ENCODE results near the gene CHRDL1. TPM values are rescaled to one million over a fixed set of nuclear protein-coding genes. Genes with fewer than 3 reads are reported as not detected.
A peak's percentile ranks its signal among the peaks of the same experiment; 100 is the strongest.
"Not testable (repeated sequence)": the region's sequence is repeated elsewhere in the genome, so short reads cannot be mapped to it uniquely, and the experiment has no call there.

The CHRDL1 gene
- polyA plus RNA-seq: 10 to 100 TPM in 1 of 2 donors, 1 to 10 TPM in 1; 3.8 to 12.3 TPM

GRCh38 chrX:110795645-110796406 lies at the start of gene CHRDL1:
Gene CHRDL1 (minus strand): TSS chrX:110795817. CDS start chrX:110792181, 3,636 bp downstream.
- Histone ChIP-seq H3K4me3 (ENCODE audit: low read depth in 1 of 2, low read length in 2 of 2) (peak within 1 kb of the TSS; percentile 11 to 30), H3K9me3 (ENCODE audit: control insufficient read depth in 2 of 2, insufficient read depth in 1 of 2, low read depth in 1 of 2, low read length in 1 of 2) (peaks cover 0 to 2% of the 10 kb centered on the region in 2 donors), H3K27ac (ENCODE audit: low read depth in 2 of 2, low read length in 1 of 2) (no peak within 1 kb of the TSS), H3K36me3 (ENCODE audit: control insufficient read depth in 2 of 2, insufficient read depth in 2 of 2, low read length in 1 of 2) (no peaks in the 10 kb centered on the region), H3K4me1 (ENCODE audit: control insufficient read depth in 2 of 2, insufficient read depth in 2 of 2, low read length in 1 of 2) (no peaks in the 10 kb centered on the region), H3K27me3 (ENCODE audit: control insufficient read depth in 1 of 2, insufficient read depth in 2 of 2, low read length in 2 of 2) (peaks cover 0 to 14% of the 10 kb centered on the region in 2 donors)
- 4 to 28% methylated on average over 34 to 60 of the region's 60 CpGs for WGBS, 2 donors

GRCh38 chrX:110836982-110837381 lies 41.4 kb upstream of the CHRDL1 start:
- Histone ChIP-seq H3K4me1 (ENCODE audit: control insufficient read depth in 2 of 2, insufficient read depth in 2 of 2, low read length in 1 of 2) (no peaks in the 10 kb centered on the region), H3K27ac (ENCODE audit: low read depth in 2 of 2, low read length in 1 of 2) (no peak overlapping the region), H3K36me3 (ENCODE audit: control insufficient read depth in 2 of 2, insufficient read depth in 2 of 2, low read length in 1 of 2) (no peaks in the 10 kb centered on the region), H3K9me3 (ENCODE audit: control insufficient read depth in 2 of 2, insufficient read depth in 1 of 2, low read depth in 1 of 2, low read length in 1 of 2) (no peaks in the 10 kb centered on the region), H3K27me3 (ENCODE audit: control insufficient read depth in 1 of 2, insufficient read depth in 2 of 2, low read length in 2 of 2) (peaks cover 0 to 9% of the 10 kb centered on the region in 2 donors), H3K4me3 (ENCODE audit: low read depth in 1 of 2, low read length in 2 of 2) (no peak overlapping the region)
- 47 to 50% methylated on average over 1 of the region's 1 CpG for WGBS, 2 donors

GRCh38 chrX:110836451-110836850 lies 40.8 kb upstream of the CHRDL1 start:
- no peaks in the 10 kb centered on the region for H3K4me1 ChIP-seq (ENCODE audit: control insufficient read depth in 2 of 2, insufficient read depth in 2 of 2, low read length in 1 of 2)
- H3K27ac ChIP-seq (ENCODE audit: low read depth in 2 of 2, low read length in 1 of 2): no peak overlapping the region
- no peaks in the 10 kb centered on the region for H3K36me3 ChIP-seq (ENCODE audit: control insufficient read depth in 2 of 2, insufficient read depth in 2 of 2, low read length in 1 of 2)
- no peak overlapping the region for H3K4me3 ChIP-seq (ENCODE audit: low read depth in 1 of 2, low read length in 2 of 2)
- H3K9me3 ChIP-seq (ENCODE audit: control insufficient read depth in 2 of 2, insufficient read depth in 1 of 2, low read depth in 1 of 2, low read length in 1 of 2): no peaks in the 10 kb centered on the region
- H3K27me3 ChIP-seq (ENCODE audit: control insufficient read depth in 1 of 2, insufficient read depth in 2 of 2, low read length in 2 of 2): peaks cover 0 to 9% of the 10 kb centered on the region in 2 donors

- no peak overlapping the region for H3K27ac ChIP-seq (ENCODE audit: low read depth in 2 of 2, low read length in 1 of 2)
- no peaks in the 10 kb centered on the region for H3K36me3 ChIP-seq (ENCODE audit: control insufficient read depth in 2 of 2, insufficient read depth in 2 of 2, low read length in 1 of 2)
- H3K4me1 ChIP-seq (ENCODE audit: control insufficient read depth in 2 of 2, insufficient read depth in 2 of 2, low read length in 1 of 2): no peaks in the 10 kb centered on the region
- peaks cover 0 to 9% of the 10 kb centered on the region in 2 donors for H3K27me3 ChIP-seq (ENCODE audit: control insufficient read depth in 1 of 2, insufficient read depth in 2 of 2, low read length in 2 of 2)
- no peaks in the 10 kb centered on the region for H3K9me3 ChIP-seq (ENCODE audit: control insufficient read depth in 2 of 2, insufficient read depth in 1 of 2, low read depth in 1 of 2, low read length in 1 of 2)
- H3K4me3 ChIP-seq (ENCODE audit: low read depth in 1 of 2, low read length in 2 of 2): no peak overlapping the region
- WGBS, 2 donors: 58 to 72% methylated on average over 1 of the region's 1 CpG
Observed at GRCh38 chrX:110836001-110836400, 40.4 kb upstream of the CHRDL1 start.

GRCh38 chrX:110825972-110826371 lies 30.4 kb upstream of the CHRDL1 start:
- Histone ChIP-seq H3K27me3 (ENCODE audit: control insufficient read depth in 1 of 2, insufficient read depth in 2 of 2, low read length in 2 of 2) (no peaks in the 10 kb centered on the region), H3K4me1 (ENCODE audit: control insufficient read depth in 2 of 2, insufficient read depth in 2 of 2, low read length in 1 of 2) (no peaks in the 10 kb centered on the region), H3K9me3 (ENCODE audit: control insufficient read depth in 2 of 2, insufficient read depth in 1 of 2, low read depth in 1 of 2, low read length in 1 of 2) (no peaks in the 10 kb centered on the region), H3K27ac (ENCODE audit: low read depth in 2 of 2, low read length in 1 of 2) (no peak overlapping the region), H3K4me3 (ENCODE audit: low read depth in 1 of 2, low read length in 2 of 2) (no peak overlapping the region), H3K36me3 (ENCODE audit: control insufficient read depth in 2 of 2, insufficient read depth in 2 of 2, low read length in 1 of 2) (no peaks in the 10 kb centered on the region)
- 82 to 85% methylated on average over 2 of the region's 2 CpGs for WGBS, 2 donors

- H3K9me3 ChIP-seq (ENCODE audit: control insufficient read depth in 2 of 2, insufficient read depth in 1 of 2, low read depth in 1 of 2, low read length in 1 of 2); H3K27me3 ChIP-seq (ENCODE audit: control insufficient read depth in 1 of 2, insufficient read depth in 2 of 2, low read length in 2 of 2); H3K4me1 ChIP-seq (ENCODE audit: control insufficient read depth in 2 of 2, insufficient read depth in 2 of 2, low read length in 1 of 2); H3K4me3 ChIP-seq (ENCODE audit: low read depth in 1 of 2, low read length in 2 of 2); H3K27ac ChIP-seq (ENCODE audit: low read depth in 2 of 2, low read length in 1 of 2); H3K36me3 ChIP-seq (ENCODE audit: control insufficient read depth in 2 of 2, insufficient read depth in 2 of 2, low read length in 1 of 2): not testable (repeated sequence)
- WGBS, 2 donors: 90 to 95% methylated on average over 1 of the region's 1 CpG
Observed at GRCh38 chrX:110816543-110816942, 20.9 kb upstream of the CHRDL1 start.

- Histone ChIP-seq H3K27me3 (ENCODE audit: control insufficient read depth in 1 of 2, insufficient read depth in 2 of 2, low read length in 2 of 2) (peaks cover 0 to 14% of the 10 kb centered on the region in 2 donors), H3K36me3 (ENCODE audit: control insufficient read depth in 2 of 2, insufficient read depth in 2 of 2, low read length in 1 of 2) (no peaks in the 10 kb centered on the region), H3K27ac (ENCODE audit: low read depth in 2 of 2, low read length in 1 of 2) (no peak overlapping the region), H3K9me3 (ENCODE audit: control insufficient read depth in 2 of 2, insufficient read depth in 1 of 2, low read depth in 1 of 2, low read length in 1 of 2) (no peaks in the 10 kb centered on the region), H3K4me3 (ENCODE audit: low read depth in 1 of 2, low read length in 2 of 2) (no peak overlapping the region), H3K4me1 (ENCODE audit: control insufficient read depth in 2 of 2, insufficient read depth in 2 of 2, low read length in 1 of 2) (no peaks in the 10 kb centered on the region)
- 31 to 52% methylated on average over 4 of the region's 4 CpGs for WGBS, 2 donors
Observed at GRCh38 chrX:110806145-110806544, 10.5 kb upstream of the CHRDL1 start.

- no peaks in the 10 kb centered on the region for H3K4me1 ChIP-seq (ENCODE audit: control insufficient read depth in 2 of 2, insufficient read depth in 2 of 2, low read length in 1 of 2)
- no peak overlapping the region for H3K4me3 ChIP-seq (ENCODE audit: low read depth in 1 of 2, low read length in 2 of 2)
- no peaks in the 10 kb centered on the region for H3K36me3 ChIP-seq (ENCODE audit: control insufficient read depth in 2 of 2, insufficient read depth in 2 of 2, low read length in 1 of 2)
- peaks cover 0 to 6% of the 10 kb centered on the region in 2 donors for H3K27me3 ChIP-seq (ENCODE audit: control insufficient read depth in 1 of 2, insufficient read depth in 2 of 2, low read length in 2 of 2)
- no peaks in the 10 kb centered on the region for H3K9me3 ChIP-seq (ENCODE audit: control insufficient read depth in 2 of 2, insufficient read depth in 1 of 2, low read depth in 1 of 2, low read length in 1 of 2)
- no peak overlapping the region for H3K27ac ChIP-seq (ENCODE audit: low read depth in 2 of 2, low read length in 1 of 2)
- WGBS, 2 donors: 43 to 44% methylated on average over 1 of the region's 1 CpG
Observed at GRCh38 chrX:110805303-110805702, 9.7 kb upstream of the CHRDL1 start.

GRCh38 chrX:110804446-110804845 lies 8.8 kb upstream of the CHRDL1 start:
- Histone ChIP-seq H3K9me3 (ENCODE audit: control insufficient read depth in 2 of 2, insufficient read depth in 1 of 2, low read depth in 1 of 2, low read length in 1 of 2) (no peaks in the 10 kb centered on the region), H3K27ac (ENCODE audit: low read depth in 2 of 2, low read length in 1 of 2) (no peak overlapping the region), H3K4me1 (ENCODE audit: control insufficient read depth in 2 of 2, insufficient read depth in 2 of 2, low read length in 1 of 2) (no peaks in the 10 kb centered on the region), H3K36me3 (ENCODE audit: control insufficient read depth in 2 of 2, insufficient read depth in 2 of 2, low read length in 1 of 2) (no peaks in the 10 kb centered on the region), H3K27me3 (ENCODE audit: control insufficient read depth in 1 of 2, insufficient read depth in 2 of 2, low read length in 2 of 2) (peaks cover 0 to 6% of the 10 kb centered on the region in 2 donors), H3K4me3 (ENCODE audit: low read depth in 1 of 2, low read length in 2 of 2) (no peak overlapping the region)
- 51 to 67% methylated on average over 4 of the region's 4 CpGs for WGBS, 2 donors

- H3K27me3 ChIP-seq (ENCODE audit: control insufficient read depth in 1 of 2, insufficient read depth in 2 of 2, low read length in 2 of 2): peaks cover 0 to 3% of the 10 kb centered on the region in 2 donors
- H3K4me3 ChIP-seq (ENCODE audit: low read depth in 1 of 2, low read length in 2 of 2): no peak overlapping the region
- 46 to 53% methylated on average over 3 of the region's 3 CpGs for WGBS, 2 donors
- no peaks in the 10 kb centered on the region for H3K9me3 ChIP-seq (ENCODE audit: control insufficient read depth in 2 of 2, insufficient read depth in 1 of 2, low read depth in 1 of 2, low read length in 1 of 2)
- H3K27ac ChIP-seq (ENCODE audit: low read depth in 2 of 2, low read length in 1 of 2): no peak overlapping the region
- H3K4me1 ChIP-seq (ENCODE audit: control insufficient read depth in 2 of 2, insufficient read depth in 2 of 2, low read length in 1 of 2): no peaks in the 10 kb centered on the region
- H3K36me3 ChIP-seq (ENCODE audit: control insufficient read depth in 2 of 2, insufficient read depth in 2 of 2, low read length in 1 of 2): no peaks in the 10 kb centered on the region
Observed at GRCh38 chrX:110803506-110803905, 7.9 kb upstream of the CHRDL1 start.

Data from esophagus (tissue), 2 donors.